Islet of Langerhans (tissue), 1 donor: ENCODE data around the gene GNG2.

ENCODE experiments used
- FAIRE-seq: peaks from one replicate; lab custom pipeline; 2011; peaks lifted over from hg19 to GRCh38; lab: Jason Lieb, UNC

The GNG2 gene

DNA sequence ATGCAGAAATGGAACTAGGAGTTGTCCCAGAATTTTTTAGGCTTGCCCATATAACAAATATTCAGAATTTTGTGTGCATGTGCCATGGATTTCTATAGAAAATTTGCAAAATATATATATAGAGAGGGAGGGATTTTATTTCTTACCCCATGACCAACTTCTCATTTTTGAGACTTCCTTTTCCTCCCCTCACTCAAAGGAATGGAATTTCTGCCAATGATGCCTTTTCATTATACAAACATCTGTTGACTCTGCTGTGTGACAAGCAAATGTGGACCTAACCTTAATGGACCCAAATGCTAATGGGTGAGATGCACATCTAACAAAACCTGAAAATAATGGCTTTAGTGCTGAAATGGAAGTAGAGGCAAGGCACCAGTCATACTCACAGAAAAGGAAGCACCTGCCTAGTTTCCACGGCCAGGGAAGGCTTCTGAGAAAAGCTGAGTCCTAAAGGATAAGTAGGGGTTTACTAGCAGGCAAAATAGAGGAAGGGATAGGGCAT lies 3.6 kb upstream of the GNG2 start:
- FAIRE-seq: no peak

DNA sequence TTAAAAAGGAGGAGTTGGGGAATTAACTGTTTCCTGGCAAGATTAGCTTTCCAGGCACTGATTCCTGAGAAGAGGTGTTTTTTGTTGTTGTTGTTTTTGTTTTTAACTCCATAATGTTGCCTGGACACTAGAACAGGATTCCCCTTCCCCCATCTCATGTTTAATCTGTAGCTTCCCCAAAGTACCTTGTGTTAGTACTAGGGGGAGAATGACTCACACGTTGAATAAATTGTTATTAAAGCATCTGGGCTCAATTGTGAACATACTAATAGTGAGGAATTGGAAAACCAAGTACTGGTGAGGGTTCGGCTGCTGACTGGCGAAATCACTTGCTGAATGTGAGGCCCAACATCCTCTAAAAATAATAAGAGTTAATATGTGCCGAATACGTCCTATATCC lies 1.3 kb upstream of the GNG2 start:
- no peak for FAIRE-seq

DNA sequence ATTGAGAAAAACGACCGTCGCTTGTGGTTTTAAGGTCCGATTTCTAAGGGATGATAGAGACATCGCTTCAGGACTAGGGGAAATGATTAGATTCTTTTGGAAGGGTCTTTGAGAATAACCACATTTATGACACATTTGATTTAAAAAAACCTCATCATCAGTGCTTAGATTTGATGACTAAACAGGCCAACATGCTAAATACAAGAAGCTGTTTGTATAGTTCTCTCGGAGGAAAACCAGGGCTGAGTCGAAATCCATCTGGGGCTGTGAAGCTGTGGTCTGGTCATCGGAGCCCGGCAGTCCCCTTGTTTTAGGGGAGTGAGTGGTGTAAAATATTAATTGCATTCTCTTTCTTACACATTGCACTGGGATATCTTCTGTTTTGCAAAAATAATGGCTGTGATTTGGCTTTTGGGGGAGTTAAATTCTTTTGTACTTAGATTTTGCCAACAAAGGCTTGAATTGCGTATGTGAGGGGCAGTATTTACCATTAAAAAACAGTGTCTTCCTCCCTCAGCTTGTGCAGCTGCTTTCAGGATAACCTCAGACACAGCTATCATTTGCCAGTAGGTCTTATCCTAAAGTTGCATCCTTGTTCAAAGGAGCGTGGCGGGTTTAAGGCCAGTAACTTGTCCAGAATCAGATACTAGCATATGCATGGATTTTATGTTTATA lies 550 bp downstream of the GNG2 start:
- peak; percentile 68 for FAIRE-seq

DNA sequence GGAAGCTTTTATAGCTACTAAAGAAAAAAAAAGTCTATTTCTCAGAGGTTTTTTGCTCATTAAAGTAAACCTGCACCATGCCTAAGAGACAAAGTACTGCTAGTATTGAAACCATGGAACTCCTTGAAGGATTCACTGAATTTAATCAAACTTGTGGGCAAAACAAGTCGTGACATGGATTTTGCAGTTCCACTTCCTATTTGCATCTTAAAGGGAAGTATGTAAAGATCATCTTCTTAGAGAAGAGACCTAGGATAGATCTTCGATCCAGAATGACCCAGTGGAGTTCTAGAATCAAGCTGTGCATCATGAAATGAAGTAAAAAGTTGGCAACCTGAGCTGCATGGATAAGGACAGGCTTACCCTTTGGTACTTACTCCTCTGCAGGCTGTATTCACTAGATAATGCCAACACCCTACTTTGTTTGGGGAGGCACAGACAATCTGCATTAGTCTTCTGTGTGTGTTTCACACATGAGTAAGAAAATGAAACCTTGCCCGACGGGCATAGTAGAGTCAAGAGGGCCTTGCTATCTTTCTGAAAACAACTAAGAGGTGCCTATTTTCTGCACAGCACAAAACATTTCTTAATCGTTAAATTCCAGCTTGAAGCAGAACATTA lies 1.9 kb downstream of the GNG2 start:
- peak; percentile 47 for FAIRE-seq

- FAIRE-seq: peak; percentile 41
These were observed 2.4 kb downstream of the GNG2 start for GRCh38 chr14:51862860-51863259.

DNA sequence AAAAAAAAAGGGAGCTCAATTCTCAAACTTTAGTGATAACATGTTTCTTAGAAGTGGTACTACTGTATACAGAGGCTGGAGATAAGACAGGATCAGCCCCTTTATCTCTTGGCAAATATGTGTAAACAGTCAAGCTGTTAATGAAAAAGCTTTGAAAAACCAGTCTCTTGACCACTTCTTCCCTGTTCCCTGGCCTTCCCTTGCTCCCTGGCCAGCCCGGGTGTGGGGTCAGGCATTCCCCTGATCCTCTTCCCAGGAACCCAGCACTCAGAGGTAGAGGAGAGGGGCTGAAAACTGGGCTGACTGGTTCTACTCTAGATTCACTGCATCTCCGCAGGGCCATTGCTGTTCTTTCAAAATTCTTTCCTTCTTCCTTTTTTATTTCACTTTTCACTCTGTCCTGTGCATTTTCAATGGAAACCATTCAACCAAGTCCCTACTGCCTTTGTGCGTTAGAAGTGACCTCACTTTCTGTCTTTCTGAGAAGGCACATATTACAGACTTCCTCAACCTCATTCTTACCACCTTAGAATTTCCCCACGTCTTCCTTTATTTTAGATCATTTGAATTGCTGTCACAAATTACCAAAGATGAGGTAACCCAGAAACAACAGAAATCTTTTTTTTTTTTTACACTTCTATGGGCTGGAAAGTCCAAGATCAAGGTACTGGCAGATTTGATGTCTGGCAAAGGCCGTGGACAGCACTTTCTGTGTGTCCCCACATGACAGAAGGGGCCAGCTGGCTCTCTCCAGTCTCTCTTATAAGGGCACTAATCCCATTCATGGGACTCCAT lies 5.7 kb downstream of the GNG2 start:
- no peak for FAIRE-seq

DNA sequence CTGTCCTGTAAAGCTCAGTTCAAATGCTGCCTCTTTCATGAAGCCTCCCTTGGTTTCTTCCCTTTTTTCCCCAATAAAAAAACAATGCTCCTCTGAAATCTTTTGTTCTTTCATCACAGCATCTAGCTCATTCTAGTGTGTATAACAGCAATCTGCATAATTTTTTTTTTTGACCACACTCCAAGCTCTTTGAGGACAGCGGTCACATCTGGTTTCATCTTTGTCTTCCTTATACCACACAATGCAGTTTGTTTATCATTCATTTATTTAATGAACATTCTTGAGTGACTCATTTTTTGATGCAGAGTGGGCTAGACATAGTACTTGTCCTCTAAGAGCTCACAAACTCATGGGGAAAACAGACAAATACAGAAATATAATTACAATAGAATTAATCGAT lies 7.3 kb downstream of the GNG2 start:
- FAIRE-seq: no peak

DNA sequence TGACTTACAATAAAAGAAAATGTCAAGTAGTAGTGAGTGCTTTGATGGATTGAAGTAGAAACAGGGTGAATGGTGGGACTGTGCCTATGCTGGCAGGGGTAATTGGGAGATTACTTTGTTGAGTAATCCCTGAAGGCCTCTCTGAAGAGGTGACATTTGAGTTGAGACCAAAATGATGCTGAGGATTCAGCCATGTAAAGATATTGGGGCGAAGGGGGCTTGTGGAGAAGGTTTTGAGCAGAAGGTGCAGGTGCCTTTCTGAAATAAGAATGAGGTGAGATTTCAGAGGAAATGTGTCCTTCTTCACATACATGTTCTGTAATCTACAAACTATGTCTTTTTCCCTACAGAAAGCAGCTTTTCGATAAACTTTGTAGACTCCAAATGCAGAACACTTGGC lies 8.0 kb downstream of the GNG2 start:
- FAIRE-seq: no peak

GRCh38 chr14:51869411-51870100 lies 9.1 kb downstream of the GNG2 start:
- no peak for FAIRE-seq

- peak; percentile 77 for FAIRE-seq
These were observed 10.2 kb downstream of the GNG2 start for GRCh38 chr14:51870606-51871005.

DNA sequence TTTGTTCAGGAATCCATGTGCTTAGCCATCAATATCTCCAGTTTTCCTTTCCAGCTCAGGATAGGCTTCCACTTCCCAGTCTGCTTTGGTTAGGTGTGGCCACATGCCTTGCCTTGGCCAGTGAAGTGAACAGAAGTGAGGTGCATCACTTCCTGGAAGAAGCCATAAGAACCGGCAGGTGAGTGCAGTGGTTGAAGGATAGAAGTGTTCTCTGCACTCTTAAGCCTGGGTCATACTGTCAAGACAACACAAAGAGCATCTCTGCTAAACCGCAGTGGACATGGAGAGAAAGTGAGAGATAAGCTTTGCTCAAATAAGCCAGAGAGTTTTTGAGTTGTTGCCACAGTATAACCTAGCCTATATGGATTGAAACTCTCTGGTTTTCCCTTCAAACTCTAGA lies 11.4 kb downstream of the GNG2 start:
- FAIRE-seq: peak; percentile 38

DNA sequence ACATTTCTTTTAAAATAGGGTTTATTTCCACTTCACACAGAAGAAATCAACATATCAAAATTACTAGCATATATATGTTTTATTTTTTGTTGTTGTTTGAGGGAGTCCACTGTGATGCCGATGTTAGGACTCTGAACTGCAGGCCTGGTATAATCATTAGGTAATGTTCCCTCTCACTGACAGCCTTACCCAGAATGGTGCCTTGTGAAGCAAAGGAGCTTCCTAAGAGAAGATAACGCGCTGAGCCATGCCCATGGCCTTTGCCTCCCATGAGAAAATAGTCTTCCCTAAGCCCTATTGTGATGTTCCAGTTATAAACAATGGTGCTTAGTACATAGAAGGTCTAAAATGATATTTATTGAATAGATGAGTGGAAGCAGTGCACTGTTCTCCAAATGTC lies 12.0 kb downstream of the GNG2 start:
- no peak for FAIRE-seq

DNA sequence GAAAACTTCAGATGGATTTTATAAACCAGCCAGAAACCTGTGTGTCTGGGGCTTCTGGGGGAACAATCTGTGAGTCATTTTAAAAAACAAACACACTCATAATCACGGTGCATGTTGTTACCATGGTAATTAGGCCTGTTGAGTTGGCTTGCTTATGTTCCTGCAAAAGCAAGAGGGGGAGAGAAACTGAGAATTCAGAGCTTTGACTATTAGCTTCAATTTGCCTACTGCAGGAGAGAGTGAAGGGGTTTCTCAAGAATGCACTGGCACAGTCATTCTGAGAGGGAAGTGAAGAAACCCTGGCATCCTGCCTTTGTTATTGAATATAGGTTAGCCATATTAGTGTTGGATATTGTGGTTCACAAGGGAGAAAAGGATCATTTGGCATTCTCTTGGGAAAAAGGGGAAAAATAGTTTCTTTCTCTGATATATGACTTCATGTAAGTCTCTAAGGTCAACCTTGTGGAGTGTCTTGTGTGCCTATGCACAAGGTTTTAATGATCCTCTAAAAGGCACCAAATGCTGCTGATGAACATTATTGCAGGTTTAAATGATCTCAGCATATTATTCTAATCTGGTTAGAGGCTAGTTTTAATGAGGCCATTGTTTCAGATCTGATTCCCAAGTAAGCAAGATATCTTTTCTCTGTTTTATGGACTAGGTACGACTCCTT lies 12.9 kb downstream of the GNG2 start:
- peak; percentile 100 for FAIRE-seq

GRCh38 chr14:51877810-51878209 lies 17.4 kb downstream of the GNG2 start:
- no peak for FAIRE-seq

DNA sequence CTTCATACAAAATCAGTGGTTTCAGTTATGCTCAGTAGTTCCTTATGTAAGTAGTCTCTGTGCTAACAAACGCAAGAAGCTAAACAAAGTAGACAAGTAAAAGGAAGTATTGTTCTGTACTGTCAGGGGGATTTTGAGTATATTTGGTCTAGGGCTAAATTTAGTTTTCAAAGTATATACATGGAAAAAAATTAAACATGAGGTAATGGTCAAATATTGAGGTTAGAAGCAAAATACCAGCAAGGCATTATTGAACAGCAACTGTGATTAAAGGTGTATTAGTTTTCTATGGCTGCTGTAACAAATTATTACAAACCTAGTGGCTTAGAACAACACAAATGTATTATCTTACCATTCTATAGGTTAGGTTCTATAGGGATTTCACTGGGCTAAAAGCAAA lies 18.8 kb downstream of the GNG2 start:
- FAIRE-seq: peak; percentile 49

DNA sequence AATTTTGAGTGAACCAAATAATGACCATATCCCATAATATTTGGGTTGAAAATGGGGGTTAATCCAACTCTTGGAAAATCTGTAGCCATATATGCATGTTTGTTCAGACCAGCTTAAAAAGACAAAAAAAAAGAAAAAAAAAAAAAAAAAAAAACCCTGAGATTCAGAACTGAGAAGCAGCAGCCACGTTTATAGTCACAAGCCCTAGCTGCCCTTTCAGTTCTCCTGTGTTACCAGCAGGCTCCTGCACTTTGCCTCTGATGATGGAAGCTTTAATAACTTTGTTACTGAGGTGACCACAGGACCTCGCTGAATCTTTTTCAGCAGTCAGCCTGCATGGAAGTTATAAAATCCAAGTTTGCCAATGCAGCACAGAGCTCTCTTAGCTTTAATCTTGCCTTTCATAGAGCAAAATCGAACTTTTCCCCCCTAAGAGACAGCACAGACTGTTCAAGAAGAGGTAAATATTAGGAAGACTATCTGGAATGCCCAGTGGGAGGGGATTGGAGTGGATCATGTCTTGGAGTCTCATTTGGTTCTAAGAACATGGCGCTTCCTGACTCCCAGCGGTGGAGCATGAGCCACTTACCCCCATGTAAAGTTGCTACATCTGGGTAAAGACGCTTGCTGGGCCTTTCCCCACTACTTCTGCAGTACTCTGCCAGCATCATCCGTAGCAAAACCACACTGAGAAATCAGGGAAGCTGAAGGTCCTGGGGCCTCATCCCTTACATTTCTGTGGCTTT lies 20.6 kb downstream of the GNG2 start:
- FAIRE-seq: peak; percentile 24

DNA sequence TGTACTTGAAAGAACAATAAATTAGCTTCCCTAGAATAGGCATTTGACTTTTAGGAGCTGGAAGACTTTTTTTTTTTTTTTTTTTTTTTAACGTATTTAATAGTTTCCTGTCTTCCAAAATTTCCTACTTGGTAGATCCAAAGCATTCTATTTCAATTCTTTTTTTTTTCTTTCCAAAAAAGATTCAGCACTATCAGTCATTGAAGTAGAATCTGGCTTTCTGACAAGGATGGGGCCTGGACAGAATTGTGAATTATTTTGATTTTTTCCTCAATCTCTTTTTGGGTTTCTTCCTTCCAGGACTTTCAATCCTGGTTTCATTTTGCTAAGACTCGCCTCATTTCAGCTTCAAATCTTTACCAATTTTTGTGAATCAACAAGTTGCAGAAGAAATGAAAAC lies 21.2 kb downstream of the GNG2 start:
- peak; percentile 13 for FAIRE-seq

DNA sequence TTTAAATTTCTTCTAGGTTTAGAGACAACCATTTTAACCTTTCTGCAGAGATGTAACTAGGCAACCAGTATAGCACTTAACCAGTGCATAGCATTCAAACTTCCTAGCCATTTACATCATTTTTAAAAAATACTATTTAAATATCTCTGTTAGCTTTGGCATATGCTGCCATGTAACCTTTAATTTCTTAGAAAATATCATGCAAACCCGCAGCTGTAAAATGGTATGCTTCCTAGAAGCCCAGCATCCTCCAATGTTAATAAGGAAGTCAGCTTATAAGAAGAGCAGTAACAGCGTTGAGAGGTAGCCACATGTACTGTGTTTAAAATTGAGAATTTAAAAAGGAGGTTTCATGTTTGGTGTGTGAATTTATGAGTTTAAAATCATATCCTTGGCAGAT lies 22.8 kb downstream of the GNG2 start:
- FAIRE-seq: peak; percentile 99

GRCh38 chr14:51884086-51884927 lies 23.9 kb downstream of the GNG2 start:
- peak; percentile 95 for FAIRE-seq

GRCh38 chr14:51889851-51890250 lies 29.4 kb downstream of the GNG2 start:
- FAIRE-seq: no peak
